Measurements from ENCODE around the gene TRIM67. TPM values are rescaled to one million over a fixed set of nuclear protein-coding genes. Genes with fewer than 3 reads are reported as not detected.

The TRIM67 gene
- total RNA-seq, 1 donor from 2014 or later: not detected

GRCh38 chr1:231188072-231188471 is 26.2 kb downstream of the TRIM67 start:
- Histone ChIP-seq H3K36me3 (no peaks in the 10 kb centered on the region), H3K27me3 (no peaks in the 10 kb centered on the region), H3K27ac (no peak overlapping the region), H3K9me3 (no peaks in the 10 kb centered on the region), H3K4me3 (no peak overlapping the region), H3K4me1 (peaks cover 5% of the 10 kb centered on the region)
- no peak for TF ChIP-seq CTCF (IDR thresholded peaks at IDR 0.05)
- ATAC-seq (no peak), DNase-seq (no peak)
- intact Hi-C loops (cut with DNase I): no loop called here

- Histone ChIP-seq H3K4me1 (peaks cover 5% of the 10 kb centered on the region), H3K27me3 (no peaks in the 10 kb centered on the region), H3K9me3 (no peaks in the 10 kb centered on the region), H3K27ac (no peak overlapping the region), H3K4me3 (no peak overlapping the region), H3K36me3 (no peaks in the 10 kb centered on the region)
- DNase-seq (no peak), ATAC-seq (no peak)
- intact Hi-C loops (cut with DNase I): no loop called here
- no peak for TF ChIP-seq CTCF (IDR thresholded peaks at IDR 0.05)
Observed at GRCh38 chr1:231188768-231189167, 26.9 kb downstream of the TRIM67 start.

GRCh38 chr1:231189683-231190270 is 27.9 kb downstream of the TRIM67 start:
- Histone ChIP-seq H3K27me3 (no peaks in the 10 kb centered on the region), H3K4me1 (peaks cover 5% of the 10 kb centered on the region), H3K9me3 (no peaks in the 10 kb centered on the region), H3K27ac (no peak overlapping the region), H3K36me3 (no peaks in the 10 kb centered on the region), H3K4me3 (no peak overlapping the region)
- DNase-seq (no peak), ATAC-seq (no peak)
- no peak for TF ChIP-seq CTCF (IDR thresholded peaks at IDR 0.05)
- intact Hi-C loops (cut with DNase I): no loop called here

GRCh38 chr1:231190456-231190855 is 28.6 kb downstream of the TRIM67 start:
- ATAC-seq (no peak), DNase-seq (no peak)
- Histone ChIP-seq H3K36me3 (no peaks in the 10 kb centered on the region), H3K27me3 (no peaks in the 10 kb centered on the region), H3K4me3 (no peak overlapping the region), H3K27ac (no peak overlapping the region), H3K4me1 (peaks cover 5% of the 10 kb centered on the region), H3K9me3 (no peaks in the 10 kb centered on the region)
- no peak for TF ChIP-seq CTCF (IDR thresholded peaks at IDR 0.05)
- intact Hi-C loops (cut with DNase I): no loop called here

GRCh38 chr1:231192620-231193163 is 30.8 kb downstream of the TRIM67 start:
- intact Hi-C loops (cut with DNase I): no loop called here
- TF ChIP-seq CTCF (IDR thresholded peaks at IDR 0.05): no peak
- H3K36me3 ChIP-seq: no peaks in the 10 kb centered on the region
- H3K27me3 ChIP-seq: no peaks in the 10 kb centered on the region
- peak; percentile 81 for DNase-seq
- H3K4me3 ChIP-seq: no peak overlapping the region
- no peak overlapping the region for H3K27ac ChIP-seq
- peaks cover 5% of the 10 kb centered on the region for H3K4me1 ChIP-seq
- H3K9me3 ChIP-seq: no peaks in the 10 kb centered on the region
- ATAC-seq: peak; percentile 80

All from upper lobe of right lung (tissue), 1 donor.